Ramos (cell line): Measurements from ENCODE around the gene NALCN.

ENCODE experiments used
- in situ Hi-C: fragments of 300-500 bp; cut with MboI; formaldehyde crosslinking; loops from one replicate; pipeline ENCODE4 v1.14.3; 2022; ENCODE audit warnings: low sequenced_read_pairs; ENCODE audit not compliant: unreplicated experiment

The NALCN gene

DNA sequence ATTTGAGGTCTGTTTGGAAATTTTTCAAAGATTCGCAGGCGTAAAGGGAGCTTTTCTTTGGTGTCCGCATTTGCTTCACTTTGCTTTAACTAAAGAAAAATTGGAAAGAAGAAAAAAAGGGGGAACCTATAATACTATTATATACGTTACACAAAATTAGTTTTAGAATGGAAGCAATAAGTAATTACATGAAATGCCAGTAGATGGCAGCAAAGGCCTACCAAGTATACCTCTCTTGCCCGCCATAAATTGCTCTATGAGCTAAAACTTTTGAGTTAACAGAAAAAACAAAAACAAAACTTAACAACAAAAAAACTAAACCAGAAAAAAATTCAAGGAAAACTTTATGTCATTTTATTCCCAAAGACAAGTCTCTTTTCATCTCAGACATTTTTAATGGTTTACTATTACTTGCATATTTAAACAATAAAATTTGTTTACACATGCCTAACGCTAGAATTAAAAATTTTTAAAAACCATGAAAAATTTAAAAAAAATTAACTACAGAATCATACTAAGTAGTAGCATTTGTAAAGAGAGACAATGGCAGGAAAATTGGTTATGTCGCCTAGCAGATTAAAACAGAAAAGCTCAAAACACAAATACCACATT is 271.4 kb downstream of the NALCN start:
- in situ Hi-C loops: no loop called here

DNA sequence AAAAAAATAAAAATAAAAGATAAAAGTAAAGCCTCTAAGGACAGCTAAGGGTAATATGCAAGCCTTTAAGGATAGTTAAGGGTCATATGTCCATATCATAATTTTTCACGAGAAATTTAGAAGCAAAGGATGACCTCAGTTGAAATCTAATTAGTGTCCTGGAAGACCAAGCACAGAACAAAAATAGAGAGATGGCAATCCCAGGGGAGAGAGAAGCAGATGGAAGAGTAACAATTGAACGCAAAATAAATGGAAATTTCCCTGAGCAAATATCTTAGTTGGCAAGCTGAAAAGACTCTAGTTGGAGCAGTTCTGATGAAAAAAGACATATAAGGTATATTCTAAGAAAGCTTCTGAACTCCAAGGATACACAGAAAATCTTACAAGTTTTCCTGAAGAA is 275.4 kb downstream of the NALCN start:
- in situ Hi-C loops: no loop called here

DNA sequence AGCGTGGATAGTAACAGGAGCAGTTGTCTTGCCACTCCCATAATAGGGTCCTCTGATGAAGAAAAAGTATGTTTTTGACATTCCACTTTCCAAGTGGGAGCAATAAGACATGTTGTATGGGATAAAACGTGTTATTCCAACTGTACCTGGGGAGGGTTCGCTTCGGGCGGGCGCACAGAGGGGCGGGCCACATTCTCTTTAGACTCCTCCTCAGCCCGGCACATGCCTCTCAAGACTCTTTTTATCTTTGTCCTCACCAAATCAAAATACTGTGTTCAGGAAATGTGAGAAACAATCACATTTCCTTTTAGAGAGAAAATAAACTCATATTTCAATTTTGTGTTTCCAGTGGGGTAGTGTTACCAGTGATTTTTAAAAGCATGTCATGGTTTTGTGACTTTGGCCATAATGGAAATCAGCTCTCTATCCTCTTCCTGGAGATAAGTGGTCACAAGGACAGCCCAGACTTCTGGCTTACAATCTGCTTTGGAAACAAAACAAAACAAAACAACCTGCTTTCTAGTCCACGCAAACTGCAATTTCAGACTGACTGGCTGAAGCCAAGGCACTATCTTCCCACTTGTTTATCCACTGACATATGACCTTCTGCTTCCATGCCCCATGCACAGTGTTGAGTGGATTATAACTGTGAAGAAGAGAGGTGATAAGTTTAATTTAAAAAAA is 276.1 kb downstream of the NALCN start:
- in situ Hi-C loops: no loop called here

DNA sequence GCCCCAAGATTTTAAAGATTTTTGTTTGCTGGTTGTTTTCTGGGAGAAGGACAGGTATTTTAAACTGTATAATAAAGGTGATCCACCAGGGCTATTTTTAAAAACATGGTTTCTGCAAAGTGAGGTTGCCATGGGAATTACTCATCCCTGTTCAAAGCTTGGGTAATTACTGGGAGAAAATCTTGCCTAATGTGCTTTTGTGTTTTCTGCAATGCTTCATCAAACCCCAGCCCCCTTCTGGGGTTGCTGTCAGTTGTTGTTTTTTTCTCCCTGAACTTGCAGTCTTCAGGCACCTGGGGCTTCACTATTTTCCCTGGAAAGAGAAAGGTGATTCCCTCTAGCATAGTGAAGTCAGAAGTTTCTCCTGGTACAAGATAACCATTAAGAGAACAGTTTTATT is 277.2 kb downstream of the NALCN start:
- in situ Hi-C loops: no loop called here

DNA sequence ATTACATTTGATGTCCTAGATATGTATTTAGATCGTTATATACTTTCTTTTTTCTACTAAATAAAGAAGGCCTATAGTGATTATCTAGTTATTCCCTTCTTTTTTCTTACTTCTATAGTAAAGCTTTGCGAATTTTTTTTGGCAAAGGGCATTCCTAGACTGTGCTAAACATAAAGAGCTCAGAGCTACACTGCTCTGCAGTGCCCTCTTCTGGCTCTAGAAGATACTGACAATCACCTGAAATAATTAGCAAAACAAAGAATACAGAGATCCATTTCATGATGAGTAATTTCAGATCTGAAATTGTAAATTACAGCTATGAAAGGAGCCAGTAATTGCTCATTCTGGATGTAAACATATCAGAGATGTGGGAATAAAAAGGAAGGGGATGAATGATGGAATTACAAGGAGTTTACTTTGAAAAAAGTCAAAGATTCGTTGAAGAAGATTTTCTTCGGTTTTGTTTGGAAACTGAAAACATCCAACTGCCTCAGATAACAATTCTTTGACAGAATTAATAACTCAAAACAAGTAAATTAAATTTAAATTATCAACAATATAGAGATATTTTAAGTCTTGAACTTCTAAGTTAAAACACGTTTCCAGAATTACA is 288.5 kb downstream of the NALCN start:
- in situ Hi-C loops: loop anchor here (10.0 kb wide), 1 partner anchor 563 kb away; no protein-coding TSS in a partner anchor

DNA sequence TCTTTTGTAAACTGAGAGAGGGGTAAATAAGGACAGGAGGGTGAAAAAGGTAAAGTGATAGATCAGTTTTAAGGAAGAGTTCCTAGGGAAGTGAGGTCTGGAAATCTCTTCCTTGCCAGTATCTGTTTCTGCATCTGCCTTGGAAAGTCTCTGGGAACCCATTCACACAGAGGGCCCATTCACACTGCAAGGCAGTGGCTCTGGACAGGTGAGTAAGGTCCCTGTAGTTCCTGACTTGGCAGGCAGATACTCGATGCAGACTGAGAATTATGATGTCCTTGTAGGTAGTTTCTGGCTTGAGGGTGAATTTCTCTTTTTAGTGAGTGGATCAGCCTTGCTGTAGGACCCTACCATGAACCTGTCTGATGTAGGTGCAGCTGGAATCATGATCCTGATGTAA is 293.3 kb downstream of the NALCN start:
- in situ Hi-C loops: loop anchor here (10.0 kb wide), 1 partner anchor 558 kb away; no protein-coding TSS in a partner anchor

DNA sequence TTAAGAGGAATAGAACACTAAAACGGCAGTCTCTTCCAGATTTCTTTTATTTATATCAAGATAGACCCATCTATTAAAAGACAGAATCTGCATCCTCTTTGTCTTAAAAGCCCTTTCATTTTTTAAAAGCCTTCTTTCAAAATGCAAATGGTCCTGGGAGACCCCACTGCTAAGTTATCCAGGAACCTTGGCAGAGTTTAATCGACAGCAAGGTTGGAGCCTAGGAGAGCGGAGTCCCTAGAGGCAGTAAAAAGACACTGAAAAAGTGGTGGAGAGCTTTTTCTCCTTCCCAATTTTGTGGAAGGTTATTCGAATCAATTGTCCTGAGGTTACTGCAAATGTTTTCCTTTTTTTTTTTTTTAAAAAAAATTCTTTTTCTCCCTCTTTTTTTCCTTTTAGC is 294.7 kb downstream of the NALCN start:
- in situ Hi-C loops: loop anchor here (10.0 kb wide), 1 partner anchor 557 kb away; no protein-coding TSS in a partner anchor

DNA sequence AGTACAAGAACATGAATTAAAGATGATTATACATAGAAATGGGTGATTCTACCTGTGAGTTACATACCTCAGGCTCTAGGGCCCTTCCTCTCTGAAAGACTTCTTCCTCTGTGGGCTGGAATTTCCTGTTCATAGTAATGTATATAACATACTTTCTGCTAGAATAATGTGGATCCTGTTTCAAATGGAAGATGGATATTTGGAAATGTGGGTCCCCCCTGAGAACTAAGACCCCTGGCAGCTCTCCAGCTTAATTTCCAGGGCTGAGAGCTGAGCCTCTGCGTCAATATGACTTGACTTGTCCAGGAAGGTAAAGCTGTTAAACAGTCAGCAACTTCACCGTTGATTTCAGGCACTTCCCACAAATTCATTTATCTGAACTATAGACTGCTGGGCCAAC is 296.3 kb downstream of the NALCN start:
- in situ Hi-C loops: loop anchor here (10.0 kb wide), 1 partner anchor 555 kb away; no protein-coding TSS in a partner anchor

DNA sequence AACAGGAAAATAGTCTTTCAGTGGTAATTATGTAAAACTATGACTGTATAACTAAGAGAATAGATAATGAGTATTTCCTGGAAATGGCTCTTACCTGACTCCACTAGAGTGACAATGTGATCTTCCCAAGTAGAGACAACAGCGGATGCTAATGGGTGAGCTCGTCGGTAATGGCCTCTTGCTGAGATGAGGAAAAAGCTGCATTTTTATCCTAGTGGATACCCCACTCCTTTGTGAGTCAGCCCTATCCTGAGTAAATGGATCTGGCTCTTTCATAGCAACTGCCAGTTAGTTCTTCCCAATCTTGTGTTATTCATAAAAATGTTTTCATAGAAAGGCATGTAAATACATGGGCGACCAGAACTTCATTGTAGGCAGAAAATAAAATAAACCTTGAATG is 299.5 kb downstream of the NALCN start:
- in situ Hi-C loops: no loop called here

DNA sequence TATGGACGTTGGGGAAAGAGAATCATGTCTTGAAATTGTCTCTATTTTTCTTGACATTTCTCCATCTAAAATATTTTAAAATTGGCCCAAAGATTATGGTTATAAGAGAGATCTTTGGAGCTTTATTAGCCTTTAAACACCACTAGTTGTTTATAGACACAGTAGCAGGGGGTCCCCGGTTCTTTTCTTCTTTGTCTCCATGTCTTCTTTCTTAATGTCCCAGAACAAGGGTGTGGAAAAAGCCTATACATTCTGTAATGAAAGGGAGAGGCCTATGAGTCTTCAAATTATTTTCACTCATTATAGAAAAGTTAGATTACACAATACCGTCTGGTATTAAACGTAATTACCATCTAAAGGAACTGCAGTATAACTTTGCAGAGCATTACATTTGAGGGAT is 300.0 kb downstream of the NALCN start:
- in situ Hi-C loops: no loop called here

DNA sequence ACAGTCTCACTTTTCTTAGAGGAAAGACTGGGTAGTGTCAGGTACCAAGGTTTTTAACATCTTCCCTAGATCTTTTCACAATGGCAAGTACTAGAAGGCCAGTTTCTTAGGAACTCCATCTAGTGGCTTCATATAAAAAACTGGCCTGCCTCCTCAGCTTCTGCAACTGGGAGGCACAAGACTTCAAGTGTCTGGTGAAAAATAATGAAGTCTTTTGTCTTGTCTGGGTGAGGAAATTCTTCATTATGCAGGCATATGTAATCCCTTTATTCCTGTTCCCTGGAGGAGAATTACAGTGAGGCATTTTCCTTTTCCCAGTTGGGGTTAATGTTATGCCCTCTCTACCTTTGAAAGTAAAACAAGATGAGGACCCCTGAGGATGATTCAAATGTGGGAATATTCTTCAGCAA is 300.5 kb downstream of the NALCN start:
- in situ Hi-C loops: no loop called here

DNA sequence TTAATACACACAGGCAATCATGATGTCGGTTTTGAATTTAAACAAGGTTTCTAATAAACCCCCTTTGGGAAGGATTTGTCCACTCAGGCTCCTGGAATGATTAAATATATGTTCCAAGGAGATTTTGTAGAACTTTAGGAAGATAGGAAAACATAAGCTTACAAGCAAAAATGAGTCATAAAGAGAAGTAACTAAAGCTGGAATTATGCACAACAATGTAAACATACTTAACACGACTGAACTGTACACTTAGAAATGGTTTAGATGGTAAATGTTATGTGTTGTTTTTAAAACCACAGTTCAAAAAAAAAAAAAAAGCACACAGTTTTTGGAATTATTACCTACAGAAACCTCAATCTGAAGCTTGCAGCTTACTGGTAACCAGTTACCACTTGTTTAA is 304.4 kb downstream of the NALCN start:
- in situ Hi-C loops: no loop called here

DNA sequence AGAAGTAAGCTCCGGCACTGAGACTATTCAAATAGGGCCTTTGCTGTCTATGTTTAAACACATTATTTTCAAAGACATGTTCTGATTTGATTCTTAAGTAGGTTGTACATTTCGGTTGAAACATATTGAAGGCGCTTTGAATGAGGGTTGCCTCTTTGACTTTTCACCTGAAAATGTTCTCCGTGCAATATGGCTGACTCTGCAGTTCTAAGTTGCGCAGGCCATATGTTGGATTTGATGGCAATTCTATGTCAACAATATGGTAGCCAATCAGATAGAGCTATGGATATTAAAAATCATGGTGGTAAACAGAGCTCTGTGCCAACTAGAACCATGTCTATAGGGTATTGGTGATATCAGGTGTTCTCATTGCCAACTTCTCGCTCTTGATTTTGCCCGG is 307.3 kb downstream of the NALCN start:
- in situ Hi-C loops: no loop called here

DNA sequence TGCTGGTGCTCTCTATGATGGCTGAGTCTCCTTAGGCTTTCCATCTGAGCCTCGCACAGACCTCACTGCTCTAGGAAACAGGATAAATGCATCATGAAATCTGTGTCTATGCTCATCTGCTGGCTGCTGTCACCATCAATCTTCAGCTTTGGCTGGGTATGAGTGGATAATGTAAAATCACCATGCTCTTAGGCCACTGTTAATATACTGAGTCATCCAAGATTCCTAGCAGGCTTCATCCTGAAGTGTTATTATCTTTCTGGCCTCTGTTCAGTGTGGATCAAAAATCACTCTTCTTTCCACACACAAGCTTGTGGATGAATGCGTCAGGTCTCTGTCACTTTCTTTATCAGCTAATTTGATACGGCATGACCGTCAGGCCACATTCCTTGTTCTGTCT is 317.4 kb downstream of the NALCN start:
- in situ Hi-C loops: no loop called here

DNA sequence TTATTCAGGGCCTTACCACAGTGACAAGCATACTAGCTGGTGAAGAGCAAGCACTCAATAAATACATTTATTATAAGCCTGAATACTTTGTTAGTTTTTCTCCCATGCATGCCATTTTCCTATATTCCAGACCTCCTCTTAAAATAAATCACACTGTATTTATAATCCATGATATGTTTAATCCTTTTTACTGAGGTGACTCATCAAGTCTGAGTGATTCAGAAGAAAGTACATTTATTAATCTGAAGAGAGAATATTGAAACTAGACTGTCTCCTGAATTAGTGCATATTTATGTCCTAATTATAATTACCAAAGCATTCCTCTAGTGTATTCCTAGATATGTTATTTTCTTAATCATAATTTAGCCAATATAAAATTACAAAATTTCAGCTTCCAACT is 323.3 kb downstream of the NALCN start:
- in situ Hi-C loops: no loop called here

DNA sequence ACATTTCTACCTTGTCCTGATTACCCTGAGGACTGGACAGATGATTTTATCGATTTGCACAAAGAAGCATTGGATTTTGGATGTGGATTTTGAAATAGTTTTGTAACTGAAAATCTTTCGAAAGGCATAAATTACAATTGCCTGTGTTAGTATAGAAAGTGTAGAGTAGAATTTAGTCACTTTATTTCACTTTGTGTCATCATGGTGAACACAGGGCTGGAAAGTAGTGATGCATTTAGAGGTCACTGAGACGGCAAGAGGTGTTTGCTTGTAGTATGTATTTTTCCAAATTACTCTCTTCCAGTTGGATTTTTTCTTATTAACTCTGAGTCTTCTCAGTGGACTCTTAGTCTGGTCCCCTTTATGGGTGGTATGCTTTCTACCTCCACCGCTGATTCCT is 326.0 kb downstream of the NALCN start:
- in situ Hi-C loops: no loop called here

DNA sequence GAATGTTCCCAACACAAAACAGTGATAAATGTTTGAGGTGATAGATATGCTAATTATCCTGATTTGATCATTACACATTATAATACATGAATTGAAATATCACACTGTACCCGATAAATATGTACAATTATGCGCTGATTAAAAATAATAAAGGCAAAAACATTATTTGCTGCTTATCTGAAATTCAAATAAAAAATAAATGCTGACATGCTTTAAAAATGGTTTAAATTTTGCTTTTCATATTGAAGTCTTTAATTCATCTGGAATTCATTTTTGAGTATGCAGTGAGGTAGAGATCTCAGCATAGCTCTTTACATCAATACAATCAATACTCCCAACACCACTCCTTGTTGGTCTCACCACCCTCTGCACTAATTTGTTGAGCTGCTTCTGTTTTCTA is 330.8 kb downstream of the NALCN start:
- in situ Hi-C loops: no loop called here

DNA sequence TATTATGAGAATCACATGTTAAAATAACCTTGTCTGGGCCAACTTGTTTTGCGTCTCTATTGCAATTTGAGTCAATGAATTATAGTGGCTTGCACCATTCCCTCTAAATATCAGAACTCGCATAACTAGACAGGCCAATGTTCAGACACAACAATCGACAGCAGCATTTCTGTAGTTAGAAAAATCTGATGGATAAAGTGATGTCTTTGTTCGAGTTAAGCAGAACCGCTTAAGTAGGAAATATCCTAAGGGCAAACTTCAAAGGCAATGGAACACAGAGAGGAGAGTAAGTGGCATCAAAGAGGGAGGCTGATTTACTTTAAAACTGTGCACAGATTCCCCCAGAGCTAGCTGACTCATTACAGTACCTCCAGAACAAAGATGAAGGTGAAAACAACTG is 333.9 kb downstream of the NALCN start:
- in situ Hi-C loops: no loop called here

DNA sequence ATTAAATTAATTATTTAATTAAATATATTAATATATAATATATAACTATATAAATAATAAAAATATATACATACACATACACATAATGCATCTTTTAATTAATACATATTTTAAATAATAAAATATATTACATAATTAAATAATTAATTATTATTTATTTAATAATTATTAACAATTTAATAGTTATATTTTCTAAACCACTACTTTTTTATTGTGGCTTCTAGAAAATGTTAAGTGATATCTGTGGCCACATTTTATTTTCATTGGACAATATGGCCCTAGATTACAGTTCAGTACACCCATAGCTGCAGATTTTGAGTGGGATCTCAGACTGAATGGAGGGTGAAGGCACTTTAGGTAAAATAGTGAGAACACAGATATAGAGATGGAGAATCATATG is 335.7 kb downstream of the NALCN start:
- in situ Hi-C loops: no loop called here

DNA sequence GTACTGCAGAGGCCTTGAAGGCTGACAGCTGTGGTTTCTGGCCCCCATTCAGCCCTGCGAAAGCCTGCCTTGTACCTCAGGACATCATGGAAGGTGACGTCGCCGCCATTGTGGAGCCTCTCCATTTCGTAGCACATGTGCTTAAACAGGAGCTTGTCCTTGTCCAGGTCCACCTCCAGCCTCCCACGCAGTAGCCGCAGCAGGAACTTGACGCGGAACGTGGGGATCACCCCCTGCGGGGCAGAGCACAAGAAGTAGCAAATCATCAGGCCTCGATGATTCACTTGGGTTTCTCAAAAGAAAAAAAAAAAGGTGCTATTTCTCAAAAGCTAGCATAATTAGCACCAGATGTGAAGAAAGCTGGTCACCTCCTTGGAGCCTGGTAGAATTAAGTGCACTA is 351.0 kb downstream of the NALCN start:
- in situ Hi-C loops: no loop called here

DNA sequence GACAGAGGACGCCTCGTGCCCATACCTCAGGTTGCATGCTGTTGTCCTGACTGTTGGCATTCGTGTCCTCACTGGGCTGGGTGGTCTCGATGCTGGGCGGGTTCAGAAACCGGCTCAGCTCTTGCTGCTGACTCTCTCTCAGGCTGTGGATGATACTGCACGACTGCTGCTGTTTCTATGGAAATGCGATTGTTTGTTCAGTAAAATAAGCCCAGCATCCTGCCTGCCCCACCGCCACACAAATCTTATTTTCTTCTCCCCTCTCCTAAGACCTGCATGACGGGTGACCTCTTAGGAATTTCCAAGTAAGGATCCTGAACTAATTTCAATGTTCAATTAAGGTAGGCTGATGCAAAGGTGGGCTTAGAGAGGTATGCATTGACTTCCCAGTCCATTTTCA is 356.5 kb downstream of the NALCN start:
- in situ Hi-C loops: no loop called here

DNA sequence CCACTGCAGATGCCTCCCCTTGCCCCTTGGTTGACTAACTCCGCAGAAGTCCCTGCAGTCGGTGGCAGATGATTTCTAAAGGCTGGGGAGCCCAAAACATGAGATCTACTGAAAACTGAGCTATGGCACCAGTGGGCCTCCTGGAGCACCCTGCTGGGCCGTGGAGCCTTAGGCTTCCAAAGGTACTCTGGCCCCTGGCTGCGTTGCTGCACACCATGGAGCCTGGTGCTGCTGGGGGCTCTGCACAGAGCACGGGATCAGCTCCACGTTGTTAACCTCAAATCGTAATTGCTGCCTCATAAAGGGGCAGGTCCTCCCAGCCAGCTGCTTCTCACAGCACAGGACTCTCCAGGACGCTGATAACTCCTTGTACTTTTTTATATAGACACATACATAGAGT is 357.5 kb downstream of the NALCN start:
- in situ Hi-C loops: no loop called here
